HepG2 (cell line): ENCODE results near the gene BEST2. TPM values are rescaled to one million over a fixed set of nuclear protein-coding genes. Genes with fewer than 3 reads are reported as not detected.

Source experiments
- CBX5 ChIP-seq: sonication (generic); formaldehyde crosslinking; IDR thresholded peaks from 2 replicates; pipeline ENCODE4 v1.4.0; 2020; ENCODE audit warnings: missing genetic modification reagents, borderline replicate concordance
- FOSL2 ChIP-seq: sonication (generic); formaldehyde crosslinking; IDR thresholded peaks from 2 replicates; pipeline ENCODE4 v1.4.0; 2020; ENCODE audit warnings: missing genetic modification reagents
- HMG20B ChIP-seq: conservative IDR thresholded peaks from 2 replicates; pipeline ENCODE4 v1.6.1; 2016; ENCODE audit warnings: missing genetic modification reagents, missing compliant biosample characterization
- ISL2 ChIP-seq: sonication (generic); formaldehyde crosslinking; IDR thresholded peaks from 2 replicates; pipeline ENCODE4 v1.5.0; 2020; ENCODE audit warnings: missing genetic modification reagents
- MEIS1 ChIP-seq: sonication (generic); formaldehyde crosslinking; IDR thresholded peaks from 2 replicates; pipeline ENCODE4 v1.9.0; 2021; ENCODE audit warnings: mild to moderate bottlenecking, missing genetic modification reagents, moderate library complexity, borderline replicate concordance
- MIER2 ChIP-seq: IDR thresholded peaks from 2 replicates; pipeline ENCODE4 v1.6.1; 2016; ENCODE audit warnings: missing biosample characterization, missing genetic modification reagents
- NCOA2 ChIP-seq: sonication (generic); formaldehyde crosslinking; IDR thresholded peaks from 2 replicates; pipeline ENCODE4 v1.8.0; 2022; ENCODE audit warnings: inconsistent platforms
- POLR2AphosphoS5 ChIP-seq: IDR thresholded peaks from 2 replicates; pipeline ENCODE4 v1.6.1; 2012; ENCODE audit warnings: low read depth, low read length
- SAP130 ChIP-seq: IDR thresholded peaks from 2 replicates; pipeline ENCODE4 v1.6.1; 2016; ENCODE audit warnings: low read depth
- SCMH1 ChIP-seq: sonication (generic); formaldehyde crosslinking; IDR thresholded peaks from 2 replicates; pipeline ENCODE4 v1.9.0; 2021; ENCODE audit warnings: missing genetic modification reagents, mild to moderate bottlenecking, borderline replicate concordance
- SKI ChIP-seq: fragments of 450-650 bp; IDR thresholded peaks from one replicate; pipeline ENCODE4 v1.6.1; 2018; ENCODE audit warnings: mild to moderate bottlenecking; ENCODE audit not compliant: partially characterized antibody
- SP2 ChIP-seq: sonication (generic); formaldehyde crosslinking; IDR thresholded peaks from 2 replicates; pipeline ENCODE4 v1.5.1; 2020; ENCODE audit warnings: mild to moderate bottlenecking, missing genetic modification reagents
- TP53 ChIP-seq: sonication (generic); formaldehyde crosslinking; conservative IDR thresholded peaks from 2 replicates; pipeline ENCODE4 v1.4.0; 2020; ENCODE audit warnings: missing genetic modification reagents
- ZFP62 ChIP-seq: sonication (generic); formaldehyde crosslinking; IDR thresholded peaks from 2 replicates; pipeline ENCODE4 v1.4.0; 2020; ENCODE audit warnings: missing genetic modification reagents
- ZNF10 ChIP-seq: sonication (generic); formaldehyde crosslinking; IDR thresholded peaks from 2 replicates; pipeline ENCODE4 v1.4.0; 2020; ENCODE audit warnings: mild to moderate bottlenecking, low read depth, missing genetic modification reagents, borderline replicate concordance
- ZNF124 ChIP-seq: sonication (generic); formaldehyde crosslinking; IDR thresholded peaks from 2 replicates; pipeline ENCODE4 v1.4.0; 2020; ENCODE audit warnings: missing genetic modification reagents
- ZNF567 ChIP-seq: sonication (generic); formaldehyde crosslinking; IDR thresholded peaks from 2 replicates; pipeline ENCODE4 v1.8.1; 2023; ENCODE audit warnings: mild to moderate bottlenecking, missing genetic modification reagents, borderline replicate concordance
- ZZZ3 ChIP-seq: sonication (generic); formaldehyde crosslinking; IDR thresholded peaks from 2 replicates; pipeline ENCODE4 v1.4.0; 2020; ENCODE audit warnings: missing genetic modification reagents, mild to moderate bottlenecking, borderline replicate concordance
- polyA plus RNA-seq, 8 experiments: library from polyadenylated mRNA; depleted of rRNA in 3 of 8; stranded (reverse) in 7 of 8; unstranded in 1 of 8; fragments of >200 nt; fragmentation: Illumina TruSeq in 4 of 8; extraction: Trizol in 4 of 8; gene quantifications; 2 replicates each; pipeline versions ENCODE4 v1.2.1 to v1.2.3, GENCODE V29; 2011 to 2016; ENCODE audit warnings: low read depth in 4 of 8, missing spikeins in 1 of 8, mixed read lengths in 1 of 8; ENCODE audit not compliant: insufficient read depth in 1 of 8
- total RNA-seq, 5 experiments: library from RNA; depleted of rRNA; stranded (reverse); fragments of >200 nt; fragmentation: Illumina TruSeq; extraction: Trizol; gene quantifications; 2 replicates each; pipeline ENCODE4 v1.2.3, GENCODE V29; 2016; ENCODE audit warnings: low read depth in 1 of 5
- TF ChIP-seq, protein P1 (sequence below): sonication (generic); formaldehyde crosslinking; IDR thresholded peaks from 2 replicates; pipeline ENCODE4 v1.4.0; 2020; ENCODE audit warnings: mild to moderate bottlenecking, missing genetic modification reagents, borderline replicate concordance
- TF ChIP-seq, protein P2 (sequence below): sonication (generic); formaldehyde crosslinking; conservative IDR thresholded peaks from 2 replicates; pipeline ENCODE4 v1.4.0; 2020; ENCODE audit warnings: missing genetic modification reagents
- TF ChIP-seq, protein P3 (sequence below): sonication (generic); formaldehyde crosslinking; IDR thresholded peaks from 2 replicates; pipeline ENCODE4 v1.5.0; 2020; ENCODE audit warnings: missing genetic modification reagents
- TF ChIP-seq, protein P4 (sequence below): sonication (generic); formaldehyde crosslinking; IDR thresholded peaks from 2 replicates; pipeline ENCODE4 v1.8.0; 2022; ENCODE audit warnings: missing genetic modification reagents, mild to moderate bottlenecking, borderline replicate concordance
- TF ChIP-seq, protein P5 (sequence below): IDR thresholded peaks from 2 replicates; pipeline ENCODE4 v1.6.1; 2012; ENCODE audit warnings: inconsistent platforms

The BEST2 gene
- total and polyA plus RNA-seq, 2 of the 13 experiments (the other 11 are each of a cell fraction or from before 2014, with no cell fraction given), result not detected

DNA sequence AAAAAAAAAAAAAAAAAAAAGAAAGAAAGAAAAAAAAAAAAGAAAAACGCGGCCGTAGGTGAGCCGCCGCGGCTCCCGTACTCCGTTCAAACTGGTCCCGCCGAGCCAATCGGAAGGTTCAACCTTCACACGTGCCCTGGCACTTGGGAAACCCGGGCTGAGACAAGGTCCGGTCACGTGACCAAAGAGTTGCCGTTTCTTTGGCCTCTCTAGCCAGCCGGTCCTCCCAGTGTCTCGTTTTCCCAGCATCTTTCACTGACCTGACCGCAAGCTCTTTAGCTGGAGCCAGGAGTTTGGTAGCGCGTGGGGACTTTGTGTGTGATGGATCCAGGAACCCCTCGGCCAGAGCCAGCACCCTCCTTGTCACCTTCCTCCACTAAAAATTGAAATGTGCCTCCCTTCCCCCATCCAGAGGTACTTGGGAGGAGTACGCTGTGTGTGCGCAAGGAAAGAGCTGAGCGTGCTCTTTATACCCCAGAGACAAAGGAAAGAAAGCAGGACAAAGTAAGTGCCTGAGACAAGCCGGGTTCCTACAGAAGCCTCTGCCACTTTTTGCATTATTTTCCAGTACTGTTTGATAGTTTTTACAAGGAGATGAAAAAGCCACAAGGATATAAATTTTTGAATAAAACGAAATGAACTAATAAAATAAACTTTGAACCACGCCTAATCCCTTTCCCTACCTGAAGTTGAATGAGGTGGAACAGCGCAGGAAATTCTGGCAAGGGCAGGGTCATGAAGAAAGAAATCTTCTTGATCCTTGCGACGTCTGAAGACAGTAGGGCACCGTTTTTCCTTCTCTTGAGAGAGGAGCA is 28.8 kb upstream of the BEST2 start (continued):
- TF ChIP-seq, protein P1, sequence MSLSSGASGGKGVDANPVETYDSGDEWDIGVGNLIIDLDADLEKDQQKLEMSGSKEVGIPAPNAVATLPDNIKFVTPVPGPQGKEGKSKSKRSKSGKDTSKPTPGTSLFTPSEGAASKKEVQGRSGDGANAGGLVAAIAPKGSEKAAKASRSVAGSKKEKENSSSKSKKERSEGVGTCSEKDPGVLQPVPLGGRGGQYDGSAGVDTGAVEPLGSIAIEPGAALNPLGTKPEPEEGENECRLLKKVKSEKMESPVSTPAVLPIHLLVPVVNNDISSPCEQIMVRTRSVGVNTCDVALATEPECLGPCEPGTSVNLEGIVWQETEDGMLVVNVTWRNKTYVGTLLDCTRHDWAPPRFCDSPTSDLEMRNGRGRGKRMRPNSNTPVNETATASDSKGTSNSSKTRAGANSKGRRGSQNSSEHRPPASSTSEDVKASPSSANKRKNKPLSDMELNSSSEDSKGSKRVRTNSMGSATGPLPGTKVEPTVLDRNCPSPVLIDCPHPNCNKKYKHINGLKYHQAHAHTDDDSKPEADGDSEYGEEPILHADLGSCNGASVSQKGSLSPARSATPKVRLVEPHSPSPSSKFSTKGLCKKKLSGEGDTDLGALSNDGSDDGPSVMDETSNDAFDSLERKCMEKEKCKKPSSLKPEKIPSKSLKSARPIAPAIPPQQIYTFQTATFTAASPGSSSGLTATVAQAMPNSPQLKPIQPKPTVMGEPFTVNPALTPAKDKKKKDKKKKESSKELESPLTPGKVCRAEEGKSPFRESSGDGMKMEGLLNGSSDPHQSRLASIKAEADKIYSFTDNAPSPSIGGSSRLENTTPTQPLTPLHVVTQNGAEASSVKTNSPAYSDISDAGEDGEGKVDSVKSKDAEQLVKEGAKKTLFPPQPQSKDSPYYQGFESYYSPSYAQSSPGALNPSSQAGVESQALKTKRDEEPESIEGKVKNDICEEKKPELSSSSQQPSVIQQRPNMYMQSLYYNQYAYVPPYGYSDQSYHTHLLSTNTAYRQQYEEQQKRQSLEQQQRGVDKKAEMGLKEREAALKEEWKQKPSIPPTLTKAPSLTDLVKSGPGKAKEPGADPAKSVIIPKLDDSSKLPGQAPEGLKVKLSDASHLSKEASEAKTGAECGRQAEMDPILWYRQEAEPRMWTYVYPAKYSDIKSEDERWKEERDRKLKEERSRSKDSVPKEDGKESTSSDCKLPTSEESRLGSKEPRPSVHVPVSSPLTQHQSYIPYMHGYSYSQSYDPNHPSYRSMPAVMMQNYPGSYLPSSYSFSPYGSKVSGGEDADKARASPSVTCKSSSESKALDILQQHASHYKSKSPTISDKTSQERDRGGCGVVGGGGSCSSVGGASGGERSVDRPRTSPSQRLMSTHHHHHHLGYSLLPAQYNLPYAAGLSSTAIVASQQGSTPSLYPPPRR (CRISPR knock-in tag), result peak; percentile 14; the same call in 1 of the 2 replicates
- TF ChIP-seq, protein P2, sequence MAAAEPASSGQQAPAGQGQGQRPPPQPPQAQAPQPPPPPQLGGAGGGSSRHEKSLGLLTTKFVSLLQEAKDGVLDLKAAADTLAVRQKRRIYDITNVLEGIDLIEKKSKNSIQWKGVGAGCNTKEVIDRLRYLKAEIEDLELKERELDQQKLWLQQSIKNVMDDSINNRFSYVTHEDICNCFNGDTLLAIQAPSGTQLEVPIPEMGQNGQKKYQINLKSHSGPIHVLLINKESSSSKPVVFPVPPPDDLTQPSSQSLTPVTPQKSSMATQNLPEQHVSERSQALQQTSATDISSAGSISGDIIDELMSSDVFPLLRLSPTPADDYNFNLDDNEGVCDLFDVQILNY (CRISPR knock-in tag), result peak; percentile 60; the same call in 1 of the 2 replicates
- TF ChIP-seq CBX5 (CRISPR knock-in tag) (no peak), ZNF124 (CRISPR knock-in tag) (no peak), ZFP62 (CRISPR knock-in tag) (no peak), SP2 (CRISPR knock-in tag) (peak; percentile 32; the same call in 1 of the 2 replicates), ISL2 (CRISPR knock-in tag) (0 out of 2 replicates have a peak, but pooled peaks have one; percentile 31), FOSL2 (peak; percentile 41; the same call in 1 of the 2 replicates), ZNF10 (CRISPR knock-in tag) (no peak), SAP130 (CRISPR knock-in tag) (peak; percentile 97), ZZZ3 (CRISPR knock-in tag) (peak; percentile 78; the same call in 1 of the 2 replicates), SKI (no peak), MEIS1 (CRISPR knock-in tag) (no peak), NCOA2 (CRISPR knock-in tag) (0 out of 2 replicates have a peak, but pooled peaks have one; percentile 24), TP53 (CRISPR knock-in tag) (no peak), POLR2AphosphoS5 (no peak; the same call in none of the 2 replicates), MIER2 (CRISPR knock-in tag) (no peak; the same call in 1 of the 2 replicates), ZNF567 (CRISPR knock-in tag) (no peak), HMG20B (CRISPR knock-in tag) (no peak), SCMH1 (no peak)
- TF ChIP-seq, protein P3, sequence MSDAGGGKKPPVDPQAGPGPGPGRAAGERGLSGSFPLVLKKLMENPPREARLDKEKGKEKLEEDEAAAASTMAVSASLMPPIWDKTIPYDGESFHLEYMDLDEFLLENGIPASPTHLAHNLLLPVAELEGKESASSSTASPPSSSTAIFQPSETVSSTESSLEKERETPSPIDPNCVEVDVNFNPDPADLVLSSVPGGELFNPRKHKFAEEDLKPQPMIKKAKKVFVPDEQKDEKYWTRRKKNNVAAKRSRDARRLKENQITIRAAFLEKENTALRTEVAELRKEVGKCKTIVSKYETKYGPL, result no peak
- TF ChIP-seq, protein P4, sequence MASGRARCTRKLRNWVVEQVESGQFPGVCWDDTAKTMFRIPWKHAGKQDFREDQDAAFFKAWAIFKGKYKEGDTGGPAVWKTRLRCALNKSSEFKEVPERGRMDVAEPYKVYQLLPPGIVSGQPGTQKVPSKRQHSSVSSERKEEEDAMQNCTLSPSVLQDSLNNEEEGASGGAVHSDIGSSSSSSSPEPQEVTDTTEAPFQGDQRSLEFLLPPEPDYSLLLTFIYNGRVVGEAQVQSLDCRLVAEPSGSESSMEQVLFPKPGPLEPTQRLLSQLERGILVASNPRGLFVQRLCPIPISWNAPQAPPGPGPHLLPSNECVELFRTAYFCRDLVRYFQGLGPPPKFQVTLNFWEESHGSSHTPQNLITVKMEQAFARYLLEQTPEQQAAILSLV, result 0 out of 2 replicates have a peak, but pooled peaks have one; percentile 39
- TF ChIP-seq, protein P5, sequence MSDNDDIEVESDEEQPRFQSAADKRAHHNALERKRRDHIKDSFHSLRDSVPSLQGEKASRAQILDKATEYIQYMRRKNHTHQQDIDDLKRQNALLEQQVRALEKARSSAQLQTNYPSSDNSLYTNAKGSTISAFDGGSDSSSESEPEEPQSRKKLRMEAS, result peak; percentile 91
